Measurements from ENCODE around the gene ENG. TPM values are rescaled to one million over a fixed set of nuclear protein-coding genes. Genes with fewer than 3 reads are reported as not detected.

ENG gene
- polyA plus RNA-seq, 3 donors: 15.7 to 26.0 (median 17.9) TPM

- peaks cover 30 to 46% of the 10 kb centered on the region in 2 donors for H3K36me3 Mint-ChIP-seq
- no peaks in the 10 kb centered on the region for H3K27me3 ChIP-seq (ENCODE audit: control insufficient read depth in 2 of 2, insufficient read depth in 2 of 2, low read length in 2 of 2)
- H2AFZ ChIP-seq (ENCODE audit: insufficient read depth, low read depth, low read length, poor library complexity, severe bottlenecking): peak overlapping the region; percentile 52
- H3K4me1 ChIP-seq (ENCODE audit: control insufficient read depth in 1 of 2, insufficient read depth in 2 of 2, low read length in 2 of 2): peaks cover 58 to 64% of the 10 kb centered on the region in 2 donors
- H3K36me3 ChIP-seq (replicated peaks in 1 of 2; ENCODE audit: control insufficient read depth in 1 of 2, insufficient read depth in 2 of 2, low read length in 2 of 2): peaks cover 32 to 33% of the 10 kb centered on the region in 2 donors
- H3K9me3 ChIP-seq (replicated peaks in 1 of 2; ENCODE audit: control insufficient read depth in 1 of 2, insufficient read depth in 1 of 2, low read length in 2 of 2): no peaks in the 10 kb centered on the region
- peaks cover 61% of the 10 kb centered on the region for H3K4me1 Mint-ChIP-seq
- WGBS (ENCODE audit: insufficient coverage): under 1% methylated on average over 88 of the region's 123 CpGs
- peak overlapping the region; percentile 53 to 70 for H3K4me3 Mint-ChIP-seq
- H4K20me1 ChIP-seq (ENCODE audit: insufficient read depth, low read length): peaks cover 43% of the 10 kb centered on the region
- H3K27ac ChIP-seq (ENCODE audit: low read depth in 1 of 2, low read length in 2 of 2): peak overlapping the region; percentile 96 to 97
- TF ChIP-seq, protein P1, sequence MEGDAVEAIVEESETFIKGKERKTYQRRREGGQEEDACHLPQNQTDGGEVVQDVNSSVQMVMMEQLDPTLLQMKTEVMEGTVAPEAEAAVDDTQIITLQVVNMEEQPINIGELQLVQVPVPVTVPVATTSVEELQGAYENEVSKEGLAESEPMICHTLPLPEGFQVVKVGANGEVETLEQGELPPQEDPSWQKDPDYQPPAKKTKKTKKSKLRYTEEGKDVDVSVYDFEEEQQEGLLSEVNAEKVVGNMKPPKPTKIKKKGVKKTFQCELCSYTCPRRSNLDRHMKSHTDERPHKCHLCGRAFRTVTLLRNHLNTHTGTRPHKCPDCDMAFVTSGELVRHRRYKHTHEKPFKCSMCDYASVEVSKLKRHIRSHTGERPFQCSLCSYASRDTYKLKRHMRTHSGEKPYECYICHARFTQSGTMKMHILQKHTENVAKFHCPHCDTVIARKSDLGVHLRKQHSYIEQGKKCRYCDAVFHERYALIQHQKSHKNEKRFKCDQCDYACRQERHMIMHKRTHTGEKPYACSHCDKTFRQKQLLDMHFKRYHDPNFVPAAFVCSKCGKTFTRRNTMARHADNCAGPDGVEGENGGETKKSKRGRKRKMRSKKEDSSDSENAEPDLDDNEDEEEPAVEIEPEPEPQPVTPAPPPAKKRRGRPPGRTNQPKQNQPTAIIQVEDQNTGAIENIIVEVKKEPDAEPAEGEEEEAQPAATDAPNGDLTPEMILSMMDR (IDR thresholded peaks at IDR 0.05): peak; percentile 91
- intact Hi-C loops (cut with micrococcal nuclease): loop anchor here (1.0 to 5.0 kb wide), 6 partner anchors 9 to 268 kb away; partner anchors contain the start of genes ST6GALNAC4 (in 1 of the 2) and TOR2A (in 1 of the 2)
- peaks cover 0 to 6% (median 0%) of the 10 kb centered on the region in 7 donors for H3K9me3 Mint-ChIP-seq
- peak overlapping the region; percentile 97 for H3K4me2 ChIP-seq (replicated peaks; ENCODE audit: extremely low read depth, low read length, poor library complexity, severe bottlenecking)
- peak overlapping the region; percentile 94 for H3K9ac ChIP-seq (ENCODE audit: insufficient read depth, low read length, poor library complexity, severe bottlenecking)
- H3K27me3 Mint-ChIP-seq (ENCODE audit: low read depth in 3 of 3): peaks cover 0 to 9% (median 0%) of the 10 kb centered on the region in 3 donors
- peak overlapping the region; percentile 40 to 98 (median 96) for H3K4me3 ChIP-seq (replicated peaks in 1 of 3; ENCODE audit: low read depth in 2 of 3, low read length in 3 of 3)
- H3K27ac Mint-ChIP-seq: peak overlapping the region; percentile 93 to 99 (median 98)
- H3K79me2 ChIP-seq (ENCODE audit: insufficient read depth, low read length): peaks cover 66% of the 10 kb centered on the region
- peak; percentile 75 to 86 (median 83) for DNase-seq
Observed at GRCh38 chr9:127785023-127785932, 69.2 kb downstream of the ENG start.

All from CD14-positive monocyte (primary cell).